ENCODE data around the gene CCDC198. TPM values are rescaled to one million over a fixed set of nuclear protein-coding genes. Genes with fewer than 3 reads are reported as not detected.
A peak's percentile ranks its signal among the peaks of the same experiment; 100 is the strongest.

The CCDC198 gene, protein sequence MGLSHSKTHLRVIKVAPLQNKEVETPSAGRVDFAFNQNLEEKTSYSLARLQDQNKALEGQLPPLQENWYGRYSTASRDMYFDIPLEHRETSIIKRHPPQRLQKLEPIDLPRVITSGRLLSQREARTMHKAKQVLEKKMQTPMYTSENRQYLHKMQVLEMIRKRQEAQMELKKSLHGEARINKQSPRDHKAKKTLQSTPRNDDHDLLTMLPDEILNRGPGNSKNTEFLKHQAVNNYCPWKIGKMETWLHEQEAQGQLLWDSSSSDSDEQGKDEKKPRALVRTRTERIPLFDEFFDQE
- under 1 TPM in 1 of 2 experiments, not detected in 1; 0.21 TPM for total RNA-seq

DNA sequence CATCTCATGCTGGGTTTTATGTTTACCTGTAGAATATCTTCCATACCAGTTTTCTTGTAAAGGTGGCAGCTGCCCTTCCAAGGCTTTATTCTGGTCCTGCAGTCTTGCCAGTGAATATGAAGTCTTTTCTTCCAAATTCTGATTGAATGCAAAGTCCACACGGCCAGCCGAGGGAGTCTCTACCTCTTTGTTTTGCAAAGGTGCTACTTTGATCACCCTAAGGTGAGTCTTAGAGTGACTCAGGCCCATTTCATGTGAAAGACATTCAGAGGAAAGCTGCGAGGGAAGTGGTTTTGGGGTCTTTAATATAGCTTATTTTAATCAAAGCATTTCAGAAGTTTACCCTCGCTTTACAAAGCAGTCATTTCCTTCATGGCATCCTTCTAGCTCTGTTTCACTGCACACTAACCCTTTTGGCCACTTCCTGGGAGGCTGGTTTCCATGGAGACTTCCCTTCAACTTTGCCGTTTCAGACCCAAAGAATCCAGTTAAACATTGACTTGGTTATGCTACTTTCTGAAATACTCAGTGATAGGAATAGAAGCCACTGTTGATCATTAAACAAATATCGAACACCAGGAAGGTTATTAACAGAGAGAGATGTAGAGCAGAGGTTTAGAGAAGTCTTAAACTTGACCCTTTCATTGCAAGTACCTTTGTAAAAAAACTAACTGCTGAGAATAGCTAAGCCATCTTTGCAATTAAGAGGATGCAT is at the start of gene CCDC198:
Gene CCDC198 (minus strand): TSS at position 391 of the 715 bp plus-strand sequence. CDS start 142 bp downstream, at position 249.
- CTCF ChIA-PET: interaction anchor here (0.7 kb wide), 1 partner anchor 14 kb away, joined by 3 read pairs; no protein-coding TSS in a partner anchor
- H3K4me3 Mint-ChIP-seq: peak within 1 kb of the TSS; percentile 35
- H3K4me1 Mint-ChIP-seq (ENCODE audit: low read depth): peaks cover 19% of the 10 kb centered on the region
- peaks cover 9% of the 10 kb centered on the region for H3K27me3 Mint-ChIP-seq (ENCODE audit: low read depth)
- peak within 1 kb of the TSS; percentile 35 for H3K27ac Mint-ChIP-seq
- no peaks in the 10 kb centered on the region for H3K9me3 Mint-ChIP-seq (ENCODE audit: insufficient read depth)
- no peaks in the 10 kb centered on the region for H3K36me3 Mint-ChIP-seq (ENCODE audit: low read depth)
- DNase-seq (peak; percentile 50), ATAC-seq (peak; percentile 49)
- POLR2A ChIA-PET: no interaction called here

- Mint-ChIP-seq H3K27ac (no peak overlapping the region), H3K4me3 (no peak overlapping the region), H3K9me3 (ENCODE audit: insufficient read depth) (no peaks in the 10 kb centered on the region), H3K4me1 (ENCODE audit: low read depth) (no peaks in the 10 kb centered on the region), H3K27me3 (ENCODE audit: low read depth) (peaks cover 4% of the 10 kb centered on the region), H3K36me3 (ENCODE audit: low read depth) (no peaks in the 10 kb centered on the region)
- ATAC-seq (no peak), DNase-seq (peak; percentile 32)
- CTCF ChIA-PET: no interaction called here
- POLR2A ChIA-PET: no interaction called here
Measured at GRCh38 chr14:57533214-57533613, 39.6 kb upstream of the CCDC198 start.

DNA sequence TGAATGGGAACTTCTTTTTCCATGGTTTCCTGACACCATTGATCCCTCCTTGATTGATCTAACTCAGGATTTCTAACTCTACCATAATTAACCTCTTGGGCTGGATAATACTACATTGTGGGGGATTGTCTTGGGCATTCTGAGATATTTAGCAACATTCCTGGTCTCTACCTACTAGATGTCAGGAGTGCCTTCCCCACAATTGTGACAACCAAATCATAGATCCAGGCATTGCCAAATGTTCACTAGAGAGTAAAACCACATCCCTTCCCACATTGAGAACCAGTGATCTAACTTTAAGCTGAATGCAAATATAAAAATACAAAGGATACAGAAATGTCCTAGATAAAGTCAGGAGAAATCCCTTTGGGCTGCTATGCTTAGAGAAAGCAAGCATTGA is 36.9 kb upstream of the CCDC198 start:
- no peak for DNase-seq
- Mint-ChIP-seq H3K4me3 (no peak overlapping the region), H3K4me1 (ENCODE audit: low read depth) (no peaks in the 10 kb centered on the region), H3K27ac (no peak overlapping the region), H3K36me3 (ENCODE audit: low read depth) (no peaks in the 10 kb centered on the region), H3K9me3 (ENCODE audit: insufficient read depth) (peaks cover 7% of the 10 kb centered on the region), H3K27me3 (ENCODE audit: low read depth) (peaks cover 4% of the 10 kb centered on the region)
- ATAC-seq: no peak
- ChIA-PET POLR2A (no interaction called here), CTCF (no interaction called here)

DNA sequence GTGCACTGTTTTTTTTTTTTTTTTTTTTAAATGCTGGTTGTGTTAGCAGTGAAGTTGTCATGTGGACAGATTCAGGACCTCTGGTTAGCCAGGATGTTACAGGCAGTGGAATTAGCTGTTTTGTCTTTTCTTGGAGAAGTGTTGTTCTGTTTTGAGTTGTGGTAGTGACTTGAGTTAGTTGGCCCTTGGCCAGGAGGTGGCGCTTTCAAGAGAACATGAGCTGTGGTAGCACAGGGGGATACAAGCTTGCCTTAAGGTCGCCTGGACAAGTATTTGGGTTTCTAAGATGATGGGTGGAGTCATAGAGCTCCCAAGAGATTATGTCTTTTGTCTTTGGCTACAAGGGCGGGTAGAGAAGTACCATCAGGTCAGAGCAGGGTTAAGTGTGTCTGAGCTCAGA is 33.3 kb upstream of the CCDC198 start:
- no peak overlapping the region for H3K4me3 Mint-ChIP-seq
- peaks cover 2% of the 10 kb centered on the region for H3K27me3 Mint-ChIP-seq (ENCODE audit: low read depth)
- ChIA-PET CTCF (interaction anchor here (1.3 to 1.4 kb wide), 2 partner anchors 21 to 46 kb away, joined by 3 to 4 read pairs; no protein-coding TSS in a partner anchor), POLR2A (no interaction called here)
- no peaks in the 10 kb centered on the region for H3K4me1 Mint-ChIP-seq (ENCODE audit: low read depth)
- ATAC-seq (no peak), DNase-seq (no peak)
- H3K36me3 Mint-ChIP-seq (ENCODE audit: low read depth): no peaks in the 10 kb centered on the region
- peaks cover 10% of the 10 kb centered on the region for H3K9me3 Mint-ChIP-seq (ENCODE audit: insufficient read depth)
- H3K27ac Mint-ChIP-seq: no peak overlapping the region

- no peaks in the 10 kb centered on the region for H3K9me3 Mint-ChIP-seq (ENCODE audit: insufficient read depth)
- DNase-seq (no peak), ATAC-seq (no peak)
- no peak overlapping the region for H3K4me3 Mint-ChIP-seq
- H3K27me3 Mint-ChIP-seq (ENCODE audit: low read depth): no peaks in the 10 kb centered on the region
- CTCF ChIA-PET: no interaction called here
- H3K36me3 Mint-ChIP-seq (ENCODE audit: low read depth): no peaks in the 10 kb centered on the region
- H3K4me1 Mint-ChIP-seq (ENCODE audit: low read depth): no peaks in the 10 kb centered on the region
- POLR2A ChIA-PET: no interaction called here
- no peak overlapping the region for H3K27ac Mint-ChIP-seq
Measured at GRCh38 chr14:57519043-57519442, 25.4 kb upstream of the CCDC198 start.

- H3K36me3 Mint-ChIP-seq (ENCODE audit: low read depth): no peaks in the 10 kb centered on the region
- CTCF ChIA-PET: no interaction called here
Measured at GRCh38 chr14:57512220-57512619, 18.6 kb upstream of the CCDC198 start.

DNA sequence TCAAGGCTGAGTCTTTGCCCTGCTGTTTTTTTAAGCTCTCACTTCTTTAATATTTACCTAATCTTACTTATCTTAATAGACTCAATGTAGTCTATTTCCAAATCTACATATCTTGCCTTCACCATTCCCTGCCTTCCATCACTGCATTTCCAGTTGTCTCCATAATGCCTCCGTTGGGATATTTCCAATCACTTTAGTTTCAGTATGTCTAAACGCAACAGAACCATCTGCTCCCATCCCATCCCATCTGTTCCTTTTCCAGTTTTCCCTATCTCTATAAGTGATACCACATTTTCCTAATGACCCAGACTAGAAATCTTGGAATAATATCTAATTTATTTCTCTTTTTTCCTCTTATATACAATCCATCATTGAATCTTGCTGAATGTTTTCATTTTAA is 15.1 kb upstream of the CCDC198 start:
- no peaks in the 10 kb centered on the region for H3K36me3 Mint-ChIP-seq (ENCODE audit: low read depth)
- no peak for ATAC-seq
- H3K4me3 Mint-ChIP-seq: no peak overlapping the region
- POLR2A ChIA-PET: no interaction called here
- no peaks in the 10 kb centered on the region for H3K9me3 Mint-ChIP-seq (ENCODE audit: insufficient read depth)
- no peaks in the 10 kb centered on the region for H3K4me1 Mint-ChIP-seq (ENCODE audit: low read depth)
- CTCF ChIA-PET: no interaction called here
- DNase-seq: no peak
- H3K27ac Mint-ChIP-seq: no peak overlapping the region
- peaks cover 8% of the 10 kb centered on the region for H3K27me3 Mint-ChIP-seq (ENCODE audit: low read depth)

More at GRCh38 chr14:57512220-57512619, 18.6 kb upstream of the CCDC198 start:
- H3K27me3 Mint-ChIP-seq (ENCODE audit: low read depth): peaks cover 6% of the 10 kb centered on the region
- ATAC-seq (no peak), DNase-seq (no peak)
- no peaks in the 10 kb centered on the region for H3K9me3 Mint-ChIP-seq (ENCODE audit: insufficient read depth)
- no peak overlapping the region for H3K27ac Mint-ChIP-seq
- POLR2A ChIA-PET: no interaction called here
- no peaks in the 10 kb centered on the region for H3K4me1 Mint-ChIP-seq (ENCODE audit: low read depth)
- H3K4me3 Mint-ChIP-seq: no peak overlapping the region

DNA sequence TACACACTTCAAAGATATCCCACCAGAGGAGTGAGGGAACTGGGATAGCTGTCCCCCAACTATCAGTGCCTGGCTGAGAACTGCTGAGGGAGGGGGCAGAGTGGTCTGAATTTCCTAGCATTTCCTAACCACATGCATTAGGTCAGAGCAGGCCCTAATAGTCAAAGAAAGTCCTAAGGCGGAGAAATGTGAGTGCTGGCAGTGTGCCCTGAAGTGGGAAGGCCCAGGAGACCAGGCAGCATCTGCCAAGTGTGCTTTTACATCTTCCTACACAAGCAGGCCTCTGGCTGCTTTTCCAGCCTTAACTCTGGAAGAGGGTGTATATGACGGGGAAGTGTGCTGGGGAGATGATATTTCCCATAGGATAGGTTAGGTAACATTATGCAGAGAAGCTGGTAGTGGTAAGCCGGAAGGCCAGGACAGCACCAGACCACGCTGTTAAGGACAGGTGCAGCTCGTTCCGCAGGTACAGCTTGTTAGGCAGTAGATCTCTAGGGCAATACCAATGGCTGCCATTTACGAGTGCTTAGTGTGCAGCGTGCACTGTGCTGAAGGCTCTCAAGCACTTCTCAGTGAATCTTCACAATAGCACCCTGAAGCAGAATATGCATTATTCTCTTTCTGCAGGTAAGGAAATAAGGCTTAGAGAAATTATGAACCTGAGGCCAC is 9.1 kb upstream of the CCDC198 start:
- H3K4me3 Mint-ChIP-seq: no peak overlapping the region
- no peaks in the 10 kb centered on the region for H3K36me3 Mint-ChIP-seq (ENCODE audit: low read depth)
- no peak overlapping the region for H3K27ac Mint-ChIP-seq
- no peak for ATAC-seq
- H3K27me3 Mint-ChIP-seq (ENCODE audit: low read depth): peaks cover 3% of the 10 kb centered on the region
- H3K4me1 Mint-ChIP-seq (ENCODE audit: low read depth): no peaks in the 10 kb centered on the region
- POLR2A ChIA-PET: no interaction called here
- no peak for DNase-seq
- CTCF ChIA-PET: no interaction called here
- H3K9me3 Mint-ChIP-seq (ENCODE audit: insufficient read depth): no peaks in the 10 kb centered on the region

- H3K4me1 Mint-ChIP-seq (ENCODE audit: low read depth): no peaks in the 10 kb centered on the region
- no peak overlapping the region for H3K27ac Mint-ChIP-seq
- peaks cover 5% of the 10 kb centered on the region for H3K27me3 Mint-ChIP-seq (ENCODE audit: low read depth)
- CTCF ChIA-PET: no interaction called here
- POLR2A ChIA-PET: no interaction called here
- no peaks in the 10 kb centered on the region for H3K9me3 Mint-ChIP-seq (ENCODE audit: insufficient read depth)
- ATAC-seq (no peak), DNase-seq (no peak)
- H3K4me3 Mint-ChIP-seq: no peak overlapping the region
- H3K36me3 Mint-ChIP-seq (ENCODE audit: low read depth): no peaks in the 10 kb centered on the region
Measured at GRCh38 chr14:57501039-57501557, 7.4 kb upstream of the CCDC198 start.

DNA sequence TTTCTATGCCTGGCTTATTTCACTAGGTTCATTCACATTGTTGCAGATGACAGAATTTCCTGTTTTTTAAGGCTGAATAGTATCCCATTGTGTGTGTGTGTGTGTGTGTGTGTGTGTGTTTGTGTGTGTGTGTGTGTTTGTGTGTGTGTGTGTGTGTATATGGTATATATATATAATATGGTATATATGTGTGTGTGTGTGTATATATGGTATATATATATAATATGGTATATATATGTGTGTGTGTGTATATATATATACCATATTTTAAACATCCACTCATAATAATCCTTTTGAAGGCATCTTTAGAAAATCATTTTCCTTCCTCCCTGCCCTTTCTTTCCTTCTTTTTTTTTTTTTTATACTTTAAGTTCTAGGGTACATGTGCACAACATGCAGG is 5.0 kb upstream of the CCDC198 start:
- H3K27ac Mint-ChIP-seq: no peak overlapping the region
- CTCF ChIA-PET: no interaction called here
- H3K4me3 Mint-ChIP-seq: no peak overlapping the region
- H3K9me3 Mint-ChIP-seq (ENCODE audit: insufficient read depth): no peaks in the 10 kb centered on the region
- ATAC-seq (no peak), DNase-seq (no peak)
- H3K4me1 Mint-ChIP-seq (ENCODE audit: low read depth): peaks cover 5% of the 10 kb centered on the region
- H3K36me3 Mint-ChIP-seq (ENCODE audit: low read depth): no peaks in the 10 kb centered on the region
- POLR2A ChIA-PET: no interaction called here
- H3K27me3 Mint-ChIP-seq (ENCODE audit: low read depth): peaks cover 2% of the 10 kb centered on the region

GRCh38 chr14:57498035-57498434 is 4.4 kb upstream of the CCDC198 start:
- no peak overlapping the region for H3K27ac Mint-ChIP-seq
- ATAC-seq (no peak), DNase-seq (no peak)
- H3K4me3 Mint-ChIP-seq: no peak overlapping the region
- H3K4me1 Mint-ChIP-seq (ENCODE audit: low read depth): peaks cover 11% of the 10 kb centered on the region
- ChIA-PET POLR2A (no interaction called here), CTCF (no interaction called here)
- peaks cover 2% of the 10 kb centered on the region for H3K27me3 Mint-ChIP-seq (ENCODE audit: low read depth)
- no peaks in the 10 kb centered on the region for H3K36me3 Mint-ChIP-seq (ENCODE audit: low read depth)
- H3K9me3 Mint-ChIP-seq (ENCODE audit: insufficient read depth): no peaks in the 10 kb centered on the region

GRCh38 chr14:57495416-57495815 is 1.8 kb upstream of the CCDC198 start:
- H3K36me3 Mint-ChIP-seq (ENCODE audit: low read depth): no peaks in the 10 kb centered on the region
- no peak overlapping the region for H3K27ac Mint-ChIP-seq
- H3K27me3 Mint-ChIP-seq (ENCODE audit: low read depth): peaks cover 2% of the 10 kb centered on the region
- no peak overlapping the region for H3K4me3 Mint-ChIP-seq
- ATAC-seq (no peak), DNase-seq (no peak)
- CTCF ChIA-PET: interaction anchor here (1.0 to 1.1 kb wide), 2 partner anchors 17 to 105 kb away, joined by 3 read pairs; partner anchors contain the start of gene NAA30
- POLR2A ChIA-PET: no interaction called here
- peaks cover 19% of the 10 kb centered on the region for H3K4me1 Mint-ChIP-seq (ENCODE audit: low read depth)
- H3K9me3 Mint-ChIP-seq (ENCODE audit: insufficient read depth): no peaks in the 10 kb centered on the region

Measured in activated CD8-positive, alpha-beta T cell treated with anti-CD3 and anti-CD28 coated beads, Interleukin-2, amount 10 ng/mL, durations not matched to agents 7 days and 5 days (primary cell).